Fibroblast of skin of left quadriceps (primary cell): ENCODE measurements around the gene DNMT3A.
A peak's percentile ranks its signal among the peaks of the same experiment; 100 is the strongest.

Experiments used
- DNase-seq, 2 experiments: peaks; one replicate each; pipeline ENCODE4 v3.0.0-alpha.2; 2013; ENCODE audit warnings: low read depth in 2 of 2

Gene DNMT3A

DNA sequence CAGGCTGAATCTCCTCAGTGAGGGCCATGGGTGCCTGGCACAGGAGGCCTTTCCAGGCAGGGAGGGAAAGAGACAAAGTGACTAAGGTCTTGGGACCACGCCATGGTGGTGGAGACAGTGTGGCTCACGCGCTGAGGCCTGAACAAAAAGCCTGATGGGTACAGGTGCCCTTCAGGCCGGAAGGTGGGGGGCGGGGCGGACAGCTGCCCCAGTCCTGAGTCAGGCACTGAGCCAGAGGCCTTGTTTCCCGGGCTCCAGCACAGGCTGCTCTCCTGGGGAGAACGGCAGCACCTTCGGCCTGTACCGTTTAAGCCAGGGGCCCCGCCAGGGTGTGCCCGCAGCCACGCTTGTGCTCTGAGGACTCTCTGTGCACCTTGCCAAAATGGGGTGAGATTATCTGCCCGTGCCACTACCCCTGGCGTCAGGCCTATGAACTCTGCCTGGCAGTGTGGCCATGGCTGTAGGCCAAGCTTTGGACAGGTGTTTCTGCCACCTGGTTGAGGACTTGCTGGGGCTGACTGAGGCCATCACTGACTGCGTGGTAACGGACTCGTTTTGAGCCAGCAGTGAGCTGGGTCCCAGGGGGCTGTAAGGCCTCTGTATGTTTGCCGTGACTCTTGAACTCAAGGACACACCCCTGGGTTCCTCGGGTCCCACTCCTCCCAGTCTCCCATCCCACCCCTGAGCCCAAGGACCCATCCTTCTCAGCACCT lies 31.7 kb upstream of the DNMT3A start:
- no peak for DNase-seq

DNA sequence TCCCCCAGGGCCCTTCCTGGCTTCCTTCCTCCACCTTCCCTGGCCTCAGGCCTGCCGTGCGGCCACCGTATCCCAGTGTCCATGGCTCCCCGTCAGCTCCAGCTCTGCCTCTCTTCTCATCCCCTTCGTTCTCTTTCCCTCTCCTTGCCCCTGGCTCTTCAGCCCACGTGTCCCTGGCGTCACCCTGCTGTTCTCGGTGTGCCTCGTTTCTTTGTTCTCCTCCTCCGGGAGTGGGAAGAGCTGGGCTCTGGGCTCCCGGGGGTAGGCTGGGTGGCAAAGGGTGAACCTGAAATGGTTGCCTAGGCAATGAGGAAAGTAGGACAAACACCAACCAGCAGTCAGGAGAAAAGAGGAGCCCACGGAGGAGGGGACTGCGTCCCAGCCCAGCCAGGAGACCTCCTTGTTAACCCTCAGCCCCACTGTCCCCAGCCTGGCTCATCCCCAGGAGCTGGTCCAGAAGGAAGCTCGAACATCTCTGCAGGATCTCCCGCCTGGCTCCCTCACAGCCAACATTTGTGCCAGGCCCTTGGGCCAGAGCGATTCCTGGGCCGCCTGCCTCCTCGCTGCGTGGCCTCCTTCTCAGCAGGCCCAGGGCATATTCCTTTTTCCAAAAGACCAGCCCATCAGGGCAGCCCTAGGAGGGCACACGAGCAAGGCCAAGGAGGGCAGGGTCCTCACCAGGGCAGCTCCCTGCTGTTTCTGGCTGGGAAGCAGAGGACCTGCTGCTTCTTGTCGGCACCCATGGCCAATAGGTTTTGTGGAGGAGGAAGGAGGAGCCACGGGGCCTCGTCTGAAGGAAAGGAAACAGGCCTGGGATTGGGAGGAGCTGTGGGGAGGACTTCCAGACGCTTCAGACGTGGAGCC lies 30.9 kb upstream of the DNMT3A start:
- no peak for DNase-seq

DNA sequence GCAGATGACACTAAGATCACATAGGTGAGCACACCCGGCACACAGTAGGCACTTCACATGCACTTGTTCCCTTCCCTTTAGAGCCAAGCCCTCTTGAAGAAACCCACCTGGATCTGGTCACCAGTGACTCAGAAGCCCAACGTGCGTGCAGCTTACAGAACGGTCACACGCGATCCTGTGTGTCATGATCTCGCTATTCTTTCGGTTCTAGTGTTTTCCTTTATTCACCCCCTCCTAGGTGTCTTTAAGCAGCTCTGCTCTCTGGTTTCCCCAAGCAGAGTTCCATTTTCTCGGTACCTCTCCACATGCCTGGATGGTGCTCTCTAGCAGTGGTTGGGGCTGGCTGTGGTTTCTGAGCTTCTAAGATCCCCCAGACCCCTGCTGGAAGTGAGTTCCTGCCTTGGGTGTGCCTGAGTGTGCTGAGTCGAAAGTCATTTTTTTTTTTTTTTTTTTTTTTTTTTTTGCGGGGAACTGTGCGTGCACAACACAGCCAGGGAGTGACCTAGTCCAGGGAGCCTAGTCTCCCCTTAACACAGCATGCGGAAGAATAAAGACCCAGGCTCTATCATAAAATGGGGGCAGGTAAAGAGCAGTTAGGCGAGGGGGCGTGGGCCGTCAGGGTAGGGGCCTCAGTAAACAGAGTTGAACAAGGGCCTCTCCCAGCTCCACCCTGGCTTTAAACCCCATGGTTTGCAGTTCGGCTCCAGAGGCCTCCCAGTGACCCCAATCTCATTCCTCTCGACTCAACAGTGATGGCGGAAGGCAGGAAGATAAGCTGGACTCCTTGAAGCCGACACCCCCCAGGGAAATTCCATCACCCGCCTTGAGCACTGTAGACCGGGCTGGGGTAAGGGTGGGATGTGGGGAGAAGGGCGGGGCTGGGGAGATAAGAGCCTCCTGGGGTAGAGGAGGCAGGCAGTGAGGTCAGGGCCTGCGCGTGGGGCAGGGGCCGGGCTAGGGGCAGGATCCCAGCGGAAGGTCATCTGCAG lies 29.8 kb upstream of the DNMT3A start:
- no peak for DNase-seq

GRCh38 chr2:25369876-25370275 lies 28.2 kb upstream of the DNMT3A start:
- DNase-seq, result no peak

DNA sequence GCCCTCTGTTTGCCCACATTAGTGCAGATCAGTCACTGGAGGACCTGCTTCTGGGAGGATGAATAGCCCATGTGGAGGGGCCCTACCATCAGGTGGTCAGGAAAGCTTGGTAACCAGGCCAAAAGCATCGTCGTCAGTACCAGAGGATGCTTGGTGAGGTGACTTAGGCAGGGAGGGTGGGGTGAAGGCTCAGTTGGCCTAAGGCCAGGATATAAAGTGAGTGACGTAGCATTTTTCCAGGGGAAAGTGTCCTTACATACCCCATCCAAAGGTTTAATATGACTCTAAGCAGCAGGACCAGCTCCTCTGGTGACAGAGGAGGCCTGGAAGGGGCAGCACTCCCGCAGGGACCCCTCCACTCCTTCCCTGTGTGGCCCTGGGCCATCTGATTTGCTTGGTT lies 27.7 kb upstream of the DNMT3A start:
- DNase-seq, result no peak

DNA sequence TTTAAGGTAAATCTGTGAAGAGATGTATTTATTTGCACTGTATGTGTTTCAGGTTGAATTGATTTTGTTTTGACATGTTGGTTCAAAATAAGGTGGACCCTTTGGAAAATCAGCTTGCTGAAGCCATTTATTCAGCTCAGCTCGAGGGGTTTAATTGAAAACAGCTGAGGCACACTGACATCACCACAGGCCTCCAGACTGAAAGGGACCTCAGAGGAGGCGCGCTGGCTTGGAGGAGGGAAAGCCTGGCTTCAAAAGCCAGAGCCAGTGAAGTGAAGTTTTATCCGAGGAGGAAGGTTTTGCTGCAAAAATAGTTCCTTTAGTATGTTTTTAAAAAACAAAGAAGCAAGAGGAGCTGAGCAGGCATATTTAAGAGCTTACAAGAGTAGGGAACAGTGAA lies 26.9 kb upstream of the DNMT3A start:
- DNase-seq, result peak; percentile 74 to 75

DNA sequence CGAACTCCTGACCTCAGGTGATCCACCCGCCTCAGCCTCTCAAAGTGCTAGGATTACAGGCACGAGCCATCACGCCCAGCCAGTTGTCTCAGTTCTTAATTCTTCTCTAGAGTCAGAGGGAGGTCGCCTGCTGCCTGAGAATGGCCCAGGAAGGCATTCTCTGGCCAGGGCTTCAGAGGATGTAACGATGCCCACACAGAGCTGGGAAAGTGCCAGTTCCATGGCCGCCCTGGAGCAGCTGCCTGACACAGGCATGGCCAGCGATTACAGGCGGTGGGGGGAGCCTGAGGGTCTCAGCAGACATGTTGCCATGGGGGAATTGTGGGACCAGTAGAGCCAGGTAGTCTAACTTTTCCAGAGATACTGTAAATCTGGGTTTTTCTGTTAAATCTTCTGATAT lies 25.6 kb upstream of the DNMT3A start:
- DNase-seq, result no peak

DNA sequence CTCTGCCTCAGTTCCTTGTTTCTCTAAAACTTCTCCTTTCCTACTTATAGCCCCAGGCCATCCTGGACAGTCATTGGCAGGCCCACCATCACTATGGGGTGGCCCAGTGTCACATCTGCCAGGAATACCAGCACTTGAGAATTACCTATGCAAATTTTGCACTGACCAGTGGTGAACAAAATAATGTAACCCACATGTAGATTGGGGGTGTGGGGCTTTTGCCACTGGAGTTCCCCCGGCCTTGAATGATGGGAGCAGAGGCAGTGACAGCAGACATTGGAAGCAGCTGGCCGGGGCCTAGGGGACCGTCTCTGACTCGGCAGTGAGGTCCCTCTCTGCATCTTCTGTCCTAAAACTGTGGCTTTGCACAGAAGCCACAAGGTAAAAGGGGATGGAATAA lies 24.9 kb upstream of the DNMT3A start:
- no peak for DNase-seq

DNA sequence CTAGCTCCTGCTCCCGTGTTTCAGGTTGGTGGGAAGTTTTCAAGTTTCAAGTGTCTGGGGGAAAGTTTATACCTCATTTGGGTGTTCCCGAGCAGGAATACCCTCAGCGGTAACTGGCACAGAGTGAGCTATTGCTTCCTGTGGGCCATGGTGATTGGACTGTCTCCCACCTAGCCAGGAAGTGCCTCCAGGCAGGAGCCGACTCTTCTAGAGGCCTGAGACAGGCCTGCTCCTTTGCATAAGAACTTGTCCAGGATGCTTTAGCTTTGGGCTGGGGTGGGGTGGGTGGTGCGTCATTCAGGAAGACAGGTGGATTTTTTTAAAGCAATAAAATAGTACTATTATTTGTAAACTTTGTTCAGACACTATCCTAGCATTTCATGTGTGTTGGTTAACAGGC lies 23.5 kb upstream of the DNMT3A start:
- DNase-seq, result no peak

GRCh38 chr2:25363733-25364132 lies 22.0 kb upstream of the DNMT3A start:
- DNase-seq, result no peak

GRCh38 chr2:25362434-25363145 lies 20.9 kb upstream of the DNMT3A start:
- no peak for DNase-seq

- peak; percentile 80 to 83 for DNase-seq
These were observed 20.3 kb upstream of the DNMT3A start for GRCh38 chr2:25362049-25362433.

DNA sequence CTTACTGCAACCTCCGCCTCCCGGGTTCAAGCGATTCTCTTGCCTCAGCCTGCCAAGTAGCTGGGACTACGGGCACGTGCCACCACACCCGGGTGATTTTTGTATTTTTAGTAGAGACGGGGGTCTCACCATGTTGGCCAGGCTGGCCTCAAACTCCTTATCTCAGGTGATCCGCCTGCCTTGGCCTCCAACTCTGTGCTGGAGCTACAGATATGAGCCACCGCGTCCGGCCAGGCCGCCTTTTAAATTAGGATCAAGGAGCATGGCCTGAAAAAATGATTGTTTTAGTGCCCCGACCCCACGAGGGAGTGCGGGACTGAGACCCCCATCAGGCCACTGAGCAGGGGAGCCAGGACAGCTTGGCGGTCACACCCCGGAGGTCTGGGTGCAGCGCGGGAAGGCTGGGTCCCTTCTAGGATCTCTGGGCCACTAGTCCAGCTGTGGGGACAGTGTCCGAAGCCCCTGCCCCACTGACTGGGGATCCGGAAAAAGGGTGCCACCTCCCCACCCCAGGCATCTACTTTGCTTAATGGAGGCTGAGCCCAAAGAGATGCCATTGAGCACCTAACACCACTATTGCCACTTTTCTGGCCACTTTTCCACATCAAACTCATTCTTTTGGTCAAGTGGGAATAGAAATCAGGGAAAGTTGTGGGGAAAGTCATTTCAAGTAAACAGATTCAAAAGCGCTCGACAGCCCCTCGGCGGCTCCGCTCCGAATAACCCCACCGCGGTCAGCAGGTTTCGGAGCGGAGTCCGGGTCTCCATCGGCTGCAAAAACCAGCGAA lies 19.7 kb upstream of the DNMT3A start:
- DNase-seq, result no peak

GRCh38 chr2:25358836-25359235 lies 17.1 kb upstream of the DNMT3A start:
- no peak for DNase-seq

DNA sequence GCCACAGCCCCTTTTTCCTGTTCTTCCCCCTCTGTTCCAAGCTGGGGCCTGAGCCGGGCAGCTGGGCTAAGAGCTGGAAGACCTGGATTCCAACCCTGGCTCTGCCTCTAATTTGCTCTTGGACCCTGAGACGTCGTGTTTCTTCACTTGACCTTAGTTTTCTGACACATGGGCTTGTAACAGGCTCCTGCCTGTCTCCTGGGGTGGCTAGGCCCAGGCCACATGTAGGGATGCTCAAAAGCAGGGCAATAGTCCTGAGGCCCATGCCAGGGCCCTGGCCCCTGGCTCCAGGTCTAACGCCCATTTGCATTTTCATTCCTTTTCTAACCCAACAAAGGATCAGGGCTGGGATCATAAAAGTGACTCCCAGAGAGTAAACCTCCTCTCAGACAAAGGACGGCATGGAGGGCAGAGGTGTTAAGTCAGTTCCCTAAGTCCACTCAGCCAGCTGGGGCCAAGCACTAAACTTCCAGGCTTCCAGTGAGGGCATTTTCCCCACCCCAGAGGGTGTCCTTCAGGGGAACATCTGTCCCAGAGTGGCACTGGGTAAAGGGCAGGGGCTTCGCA lies 16.6 kb upstream of the DNMT3A start:
- no peak for DNase-seq

GRCh38 chr2:25356088-25356487 lies 14.4 kb upstream of the DNMT3A start:
- DNase-seq, result no peak

DNA sequence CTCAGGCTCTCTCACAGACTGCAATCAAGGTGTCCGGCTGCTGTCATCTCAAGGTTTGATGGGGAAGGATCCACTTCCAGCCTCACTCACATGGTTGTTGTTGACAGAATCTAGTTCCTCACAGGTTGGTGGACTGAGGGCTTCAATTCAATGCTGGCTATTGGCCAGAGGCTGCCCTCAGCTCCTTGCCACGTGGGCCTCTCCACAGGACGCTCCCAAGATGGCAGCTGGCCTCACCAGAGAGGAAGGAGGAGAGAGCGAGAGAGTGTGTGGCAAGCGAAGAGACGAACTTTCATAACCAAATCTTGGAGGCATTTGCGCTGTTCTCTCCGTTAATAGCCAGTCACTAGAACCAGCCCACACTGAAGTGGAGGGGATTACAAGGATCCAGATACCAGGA lies 13.5 kb upstream of the DNMT3A start:
- DNase-seq, result no peak

GRCh38 chr2:25354116-25354515 lies 12.4 kb upstream of the DNMT3A start:
- DNase-seq, result no peak

DNA sequence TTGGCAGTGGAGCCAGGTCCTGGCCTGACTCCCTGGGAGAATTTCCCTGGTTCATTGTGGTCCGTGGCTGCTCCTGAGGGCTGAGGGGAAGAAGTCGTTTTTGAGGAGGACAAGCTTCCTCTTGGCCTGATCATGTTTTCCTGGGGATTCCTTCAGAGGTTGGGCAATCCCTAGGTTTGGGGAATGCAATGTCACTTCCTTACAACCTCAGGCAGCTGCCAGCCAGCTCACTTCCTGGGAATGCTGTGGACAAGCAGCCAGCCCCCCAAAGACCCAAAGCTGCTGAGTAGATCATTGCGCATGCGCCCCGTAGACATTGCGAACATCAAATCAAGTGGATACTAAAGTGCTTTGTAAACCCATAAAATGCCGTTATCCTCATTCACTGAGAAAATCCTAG lies 7.7 kb upstream of the DNMT3A start:
- peak; percentile 56 to 65 for DNase-seq

GRCh38 chr2:25347846-25348245 lies 6.1 kb upstream of the DNMT3A start:
- no peak for DNase-seq
